GM13976 (cell line): ENCODE results near the gene NUDT13.

Experiments
- DNase-seq: peaks from one replicate; pipeline ENCODE4 v3.0.0; 2012; ENCODE audit warnings: low spot score
- CTCF ChIP-seq: IDR thresholded peaks from 2 replicates; pipeline ENCODE4 v1.5.1; 2012; ENCODE audit warnings: borderline replicate concordance, mild to moderate bottlenecking; ENCODE audit not compliant: insufficient read depth; ENCODE audit errors: extremely low read depth, missing control alignments, control extremely low read depth
- in situ Hi-C: fragments of 300-500 bp; cut with MboI; formaldehyde crosslinking; loops from one replicate; pipeline ENCODE4 v1.12.0; 2022; ENCODE audit warnings: low sequenced_read_pairs, mixed read lengths, inconsistent platforms; ENCODE audit not compliant: unreplicated experiment

Gene NUDT13

GRCh38 chr10:73110345-73110849 is at the start of gene NUDT13:
Gene NUDT13, plus strand, starts transcription at chr10:73110455. Its CDS starts 3,911 bp downstream, at chr10:73114366.
- in situ Hi-C loops: no loop called here
- TF ChIP-seq CTCF: no peak
- DNase-seq: peak; percentile 68

- peak; percentile 22 for DNase-seq
- in situ Hi-C loops: loop anchor here (25.0 kb wide), 1 partner anchor 699 kb away; the partner anchor contains the start of gene DNAJB12
- TF ChIP-seq CTCF: peak; percentile 6
Observed at GRCh38 chr10:73060738-73061635, 49.3 kb upstream of the NUDT13 start.

GRCh38 chr10:73061743-73062142 is 48.5 kb upstream of the NUDT13 start:
- DNase-seq: no peak
- in situ Hi-C loops: loop anchor here (25.0 kb wide), 1 partner anchor 699 kb away; the partner anchor contains the start of gene DNAJB12
- no peak for TF ChIP-seq CTCF

GRCh38 chr10:73065441-73065840 is 44.8 kb upstream of the NUDT13 start:
- in situ Hi-C loops: loop anchor here (25.0 kb wide), 1 partner anchor 703 kb away; the partner anchor contains the start of gene DNAJB12
- no peak for TF ChIP-seq CTCF
- no peak for DNase-seq

- in situ Hi-C loops: loop anchor here (25.0 kb wide), 1 partner anchor 711 kb away; the partner anchor contains the start of gene DNAJB12
- TF ChIP-seq CTCF: no peak
- no peak for DNase-seq
Observed at GRCh38 chr10:73073627-73074026, 36.6 kb upstream of the NUDT13 start.

- in situ Hi-C loops: no loop called here
- TF ChIP-seq CTCF: no peak
- no peak for DNase-seq
Observed at GRCh38 chr10:73075829-73076228, 34.4 kb upstream of the NUDT13 start.
